Chondrocyte (in vitro differentiated cells): Measurements from ENCODE around the gene SCNN1B. TPM values are rescaled to one million over a fixed set of nuclear protein-coding genes. Genes with fewer than 3 reads are reported as not detected.

Source experiments
- DNase-seq: peaks from one replicate; pipeline ENCODE4 v3.0.0; 2021; ENCODE audit warnings: mixed read lengths, low spot score
- H3K27ac Mint-ChIP-seq: one replicate; pipeline ENCODE4 v1.8.0; 2021; ENCODE audit warnings: mild to moderate bottlenecking, moderate library complexity, mixed read lengths; ENCODE audit not compliant: unreplicated experiment
- H3K27me3 Mint-ChIP-seq: 2 replicates; pipeline ENCODE4 v1.8.0; 2021; ENCODE audit warnings: low read depth, mixed read lengths
- H3K36me3 Mint-ChIP-seq: 2 replicates; pipeline ENCODE4 v1.8.0; 2021; ENCODE audit warnings: low read depth, mixed read lengths
- H3K4me1 Mint-ChIP-seq: 2 replicates; pipeline ENCODE4 v1.8.0; 2021; ENCODE audit warnings: low read depth, mild to moderate bottlenecking, mixed read lengths
- H3K4me3 Mint-ChIP-seq: one replicate; pipeline ENCODE4 v1.8.0; 2021; ENCODE audit warnings: mild to moderate bottlenecking, moderate library complexity, mixed read lengths; ENCODE audit not compliant: unreplicated experiment
- H3K9me3 Mint-ChIP-seq: 2 replicates; pipeline ENCODE4 v1.8.0; 2021; ENCODE audit warnings: low read depth, mixed read lengths
- CTCF ChIP-seq: fragments of 200-600 bp; sonication (generic); IDR thresholded peaks from 2 replicates; pipeline ENCODE4 v1.5.0; 2021; ENCODE audit warnings: antibody characterized with exemption, mild to moderate bottlenecking, moderate library complexity
- total RNA-seq: library from RNA; stranded (reverse); gene quantifications from 3 replicates; pipeline ENCODE4 v1.2.1, GENCODE V29; 2021

SCNN1B gene
- total RNA-seq, 1 donor from 2014 or later = not detected

- peaks cover 1% of the 10 kb centered on the region for H3K36me3 Mint-ChIP-seq
- TF ChIP-seq CTCF = no peak
- H3K27ac Mint-ChIP-seq = no peak overlapping the region
- H3K27me3 Mint-ChIP-seq = peaks cover 43% of the 10 kb centered on the region
- no peak overlapping the region for H3K4me3 Mint-ChIP-seq
- DNase-seq = no peak
- peaks cover 10% of the 10 kb centered on the region for H3K4me1 Mint-ChIP-seq
- H3K9me3 Mint-ChIP-seq = no peaks in the 10 kb centered on the region
Observed at GRCh38 chr16:23303685-23304084, 1.6 kb downstream of the SCNN1B start.

GRCh38 chr16:23304620-23305019 is 2.5 kb downstream of the SCNN1B start:
- Mint-ChIP-seq H3K27ac (no peak overlapping the region), H3K4me3 (no peak overlapping the region), H3K4me1 (peaks cover 10% of the 10 kb centered on the region), H3K27me3 (peaks cover 42% of the 10 kb centered on the region), H3K9me3 (no peaks in the 10 kb centered on the region), H3K36me3 (peaks cover 1% of the 10 kb centered on the region)
- TF ChIP-seq CTCF = no peak
- no peak for DNase-seq

DNA sequence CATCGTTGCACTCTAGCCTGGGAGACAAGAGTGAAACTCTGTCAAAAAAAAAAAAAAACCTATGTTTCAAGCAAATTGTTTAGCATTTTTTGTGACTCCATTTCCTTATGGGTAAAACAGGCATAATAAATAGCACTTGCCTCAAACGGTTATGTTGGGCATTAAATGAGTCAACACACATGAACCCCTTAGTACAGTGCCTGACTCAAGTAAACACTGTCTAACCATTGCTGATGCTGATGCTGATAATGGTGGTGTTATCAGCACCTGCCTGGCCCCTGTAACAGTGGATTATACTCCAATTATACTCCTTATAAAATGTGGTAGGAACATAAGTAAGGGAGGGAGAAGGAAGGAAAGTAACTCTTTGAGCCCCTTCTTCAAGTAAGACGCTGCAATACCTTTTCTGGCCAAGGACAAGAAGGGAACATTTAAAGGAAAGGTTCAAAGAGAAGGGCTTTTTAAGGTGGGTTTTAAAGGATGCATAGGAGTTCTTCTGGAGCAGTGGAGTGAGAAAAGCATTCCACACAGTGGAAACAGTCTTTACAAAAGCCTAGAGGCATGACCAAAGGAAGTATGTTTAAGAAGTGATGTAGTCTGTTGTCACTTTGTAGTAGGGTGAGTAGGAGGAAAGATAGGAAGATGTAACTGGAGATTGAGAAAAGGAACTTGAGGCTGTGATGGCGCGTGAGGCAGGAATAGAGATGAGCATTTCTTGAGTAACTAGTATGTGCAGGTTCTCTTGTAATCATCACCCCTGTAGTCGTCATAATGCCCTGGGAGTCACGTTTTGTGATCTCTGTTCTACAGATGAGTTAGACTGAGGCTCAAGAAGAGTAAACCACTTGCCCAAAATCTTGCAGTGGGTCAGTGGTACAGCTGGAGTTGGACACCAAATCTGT is 4.3 kb downstream of the SCNN1B start:
- H3K4me3 Mint-ChIP-seq = no peak overlapping the region
- H3K36me3 Mint-ChIP-seq = peaks cover 3% of the 10 kb centered on the region
- TF ChIP-seq CTCF = no peak
- no peak for DNase-seq
- peaks cover 8% of the 10 kb centered on the region for H3K4me1 Mint-ChIP-seq
- H3K27ac Mint-ChIP-seq = no peak overlapping the region
- peaks cover 33% of the 10 kb centered on the region for H3K27me3 Mint-ChIP-seq
- H3K9me3 Mint-ChIP-seq = peaks cover 7% of the 10 kb centered on the region

GRCh38 chr16:23310217-23310616 is 8.1 kb downstream of the SCNN1B start:
- H3K4me3 Mint-ChIP-seq = no peak overlapping the region
- no peak overlapping the region for H3K27ac Mint-ChIP-seq
- no peaks in the 10 kb centered on the region for H3K4me1 Mint-ChIP-seq
- H3K27me3 Mint-ChIP-seq = peaks cover 7% of the 10 kb centered on the region
- peaks cover 7% of the 10 kb centered on the region for H3K9me3 Mint-ChIP-seq
- no peak for TF ChIP-seq CTCF
- no peak for DNase-seq
- H3K36me3 Mint-ChIP-seq = peaks cover 1% of the 10 kb centered on the region

GRCh38 chr16:23310744-23311143 is 8.6 kb downstream of the SCNN1B start:
- TF ChIP-seq CTCF = no peak
- H3K4me3 Mint-ChIP-seq = no peak overlapping the region
- H3K36me3 Mint-ChIP-seq = peaks cover 1% of the 10 kb centered on the region
- peaks cover 7% of the 10 kb centered on the region for H3K27me3 Mint-ChIP-seq
- peaks cover 7% of the 10 kb centered on the region for H3K9me3 Mint-ChIP-seq
- DNase-seq = no peak
- H3K27ac Mint-ChIP-seq = no peak overlapping the region
- no peaks in the 10 kb centered on the region for H3K4me1 Mint-ChIP-seq
